ENCODE results near the gene URB1.

URB1 gene

GRCh38 chr21:32368386-32368785 lies 24.4 kb downstream of the URB1 start:
- no peak for FAIRE-seq
- TF ChIP-seq CTCF (IDR thresholded peaks at IDR 0.05; ENCODE audit: insufficient read depth, missing control alignments) = no peak
- no peak for DNase-seq (ENCODE audit: insufficient read length, low spot score)

GRCh38 chr21:32367158-32367557 lies 25.7 kb downstream of the URB1 start:
- no peak for FAIRE-seq
- no peak for DNase-seq (ENCODE audit: insufficient read length, low spot score)
- no peak for TF ChIP-seq CTCF (IDR thresholded peaks at IDR 0.05; ENCODE audit: insufficient read depth, missing control alignments)

- no peak for FAIRE-seq
- no peak for TF ChIP-seq CTCF (IDR thresholded peaks at IDR 0.05; ENCODE audit: insufficient read depth, missing control alignments)
- no peak for DNase-seq (ENCODE audit: insufficient read length, low spot score)
Measured at GRCh38 chr21:32366191-32366590, 26.6 kb downstream of the URB1 start.

GRCh38 chr21:32364796-32365195 lies 28.0 kb downstream of the URB1 start:
- FAIRE-seq (no peak), DNase-seq (ENCODE audit: insufficient read length, low spot score) (no peak)
- no peak for TF ChIP-seq CTCF (IDR thresholded peaks at IDR 0.05; ENCODE audit: insufficient read depth, missing control alignments)

GRCh38 chr21:32364387-32364786 lies 28.4 kb downstream of the URB1 start:
- no peak for FAIRE-seq
- TF ChIP-seq CTCF (IDR thresholded peaks at IDR 0.05; ENCODE audit: insufficient read depth, missing control alignments) = no peak
- DNase-seq (ENCODE audit: insufficient read length, low spot score) = no peak

- DNase-seq (ENCODE audit: insufficient read length, low spot score) (no peak), FAIRE-seq (no peak)
- TF ChIP-seq CTCF (IDR thresholded peaks at IDR 0.05; ENCODE audit: insufficient read depth, missing control alignments) = no peak
Measured at GRCh38 chr21:32360401-32360975, 32.3 kb downstream of the URB1 start.

- TF ChIP-seq CTCF (IDR thresholded peaks at IDR 0.05; ENCODE audit: insufficient read depth, missing control alignments) = no peak
- no peak for FAIRE-seq
- DNase-seq (ENCODE audit: insufficient read length, low spot score) = no peak
Measured at GRCh38 chr21:32359719-32360260, 33.0 kb downstream of the URB1 start.
